HG03108 (cell line): ENCODE measurements around the gene EML6.
"Not testable (repeated sequence)": the region's sequence is repeated elsewhere in the genome, so short reads cannot be mapped to it uniquely, and the experiment has no call there.

Source experiments
- ATAC-seq: cut with Tn5 transposase; IDR thresholded peaks from one replicate; pipeline ENCODE4 v1.9.1; 2021; ENCODE audit warnings: moderate library complexity; ENCODE audit not compliant: unreplicated experiment

Gene EML6

DNA sequence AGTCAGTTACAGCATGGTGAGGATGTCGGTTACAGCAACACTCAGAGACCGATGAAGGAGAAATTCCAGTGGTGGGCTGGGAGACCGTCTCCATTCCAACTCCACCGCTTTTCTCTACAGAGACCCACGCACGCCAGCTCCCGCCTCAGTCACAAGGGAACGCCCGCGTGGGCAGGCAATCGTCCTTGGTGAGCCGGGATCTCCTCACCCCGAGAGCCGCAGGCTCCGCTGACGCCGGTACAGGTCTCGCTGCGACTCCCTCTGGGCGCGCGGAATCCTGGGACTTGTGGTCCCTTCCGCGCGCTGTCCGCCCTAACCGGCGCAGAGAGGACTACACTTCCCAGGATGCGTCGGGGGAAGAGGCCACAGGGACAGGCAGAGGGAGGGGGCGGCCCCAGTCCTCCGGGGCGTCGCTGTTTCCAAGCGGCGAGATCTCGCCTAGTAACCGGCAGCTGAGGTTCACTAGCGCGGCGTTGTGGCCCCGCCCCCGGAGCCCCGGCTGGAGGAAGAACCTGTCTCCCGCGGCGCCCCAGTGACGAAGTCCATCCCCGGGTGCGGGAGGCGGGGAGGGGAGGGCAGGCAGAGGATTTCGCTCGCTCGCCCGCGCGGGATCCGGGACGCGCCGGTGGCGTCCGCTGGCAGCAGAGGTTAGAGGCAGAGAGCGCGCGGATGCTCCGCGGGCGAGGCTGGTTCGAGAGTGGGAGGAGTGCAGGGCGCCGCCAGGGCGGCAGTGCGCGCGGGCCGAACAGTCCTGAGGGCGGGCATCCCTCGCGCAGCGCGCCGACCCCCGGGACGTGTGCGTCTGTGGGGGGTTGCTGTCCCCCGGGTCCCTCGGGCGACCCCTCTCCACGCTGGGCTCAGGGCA is at the start of gene EML6:
EML6 (plus strand) TSS at position 532 of the 865 bp plus-strand sequence. CDS start 1,400 bp downstream, outside the sequence.
- peak; percentile 99 for ATAC-seq

GRCh38 chr2:54675281-54675680 is 48.2 kb upstream of the EML6 start:
- ATAC-seq: no peak

DNA sequence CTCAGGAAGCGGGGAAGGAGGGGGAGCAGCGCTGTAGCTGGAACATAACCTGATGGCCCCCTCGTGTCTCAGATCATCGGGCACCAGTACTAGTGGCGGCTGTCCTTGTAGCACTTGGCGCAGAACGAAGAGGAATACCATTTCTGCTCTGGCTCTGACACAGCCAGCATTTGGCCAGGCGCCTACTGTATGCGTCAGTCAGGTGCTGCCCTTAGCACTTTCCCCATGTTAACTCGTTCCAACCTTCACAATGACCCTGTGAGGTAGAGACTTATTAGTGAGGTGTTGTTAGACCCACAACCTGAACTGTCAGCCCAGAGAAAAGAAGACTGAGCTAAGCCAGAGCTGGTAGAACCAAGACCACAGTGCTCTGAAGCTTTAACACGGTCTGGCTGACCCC is 47.7 kb upstream of the EML6 start:
- ATAC-seq: no peak

GRCh38 chr2:54676656-54677055 is 46.8 kb upstream of the EML6 start:
- no peak for ATAC-seq

DNA sequence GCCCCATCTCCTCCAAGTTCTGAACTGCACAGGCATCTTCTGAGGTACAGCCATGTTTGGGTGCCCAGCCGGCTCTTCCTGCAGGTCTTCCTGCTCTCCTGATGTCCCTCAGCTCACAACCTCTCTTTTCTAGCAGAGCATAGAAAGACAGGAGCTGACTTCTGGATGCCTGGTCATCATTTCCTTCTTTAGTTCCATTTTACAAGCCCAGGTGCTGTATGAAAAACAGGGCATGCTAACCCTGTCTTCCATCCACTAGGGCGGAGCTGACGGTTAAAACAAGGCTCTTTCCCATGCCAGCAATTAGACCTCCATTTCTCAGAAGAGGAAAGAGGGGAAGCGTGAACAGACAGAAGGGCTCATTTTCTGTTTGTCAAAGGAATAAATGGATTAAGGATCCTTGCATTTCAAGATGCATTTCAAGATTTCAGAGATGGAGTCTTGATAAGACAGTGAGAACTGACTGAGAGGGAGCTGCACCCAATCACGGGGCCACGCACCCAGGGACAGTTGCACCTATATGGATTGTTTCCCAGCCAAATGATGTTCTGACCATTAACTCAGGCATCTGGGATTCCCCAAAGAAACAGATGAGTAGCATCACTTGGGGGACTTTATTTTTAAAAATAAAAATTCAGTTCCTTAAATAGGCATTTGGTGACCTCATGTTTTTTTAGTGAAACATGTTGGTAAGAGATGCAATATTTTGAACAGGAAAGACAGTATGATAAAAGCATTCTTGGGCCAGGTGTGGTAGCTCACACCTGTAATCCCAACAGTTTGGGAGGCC is 45.8 kb upstream of the EML6 start:
- ATAC-seq: no peak

- no peak for ATAC-seq
Observed at GRCh38 chr2:54678719-54679118, 44.7 kb upstream of the EML6 start.

DNA sequence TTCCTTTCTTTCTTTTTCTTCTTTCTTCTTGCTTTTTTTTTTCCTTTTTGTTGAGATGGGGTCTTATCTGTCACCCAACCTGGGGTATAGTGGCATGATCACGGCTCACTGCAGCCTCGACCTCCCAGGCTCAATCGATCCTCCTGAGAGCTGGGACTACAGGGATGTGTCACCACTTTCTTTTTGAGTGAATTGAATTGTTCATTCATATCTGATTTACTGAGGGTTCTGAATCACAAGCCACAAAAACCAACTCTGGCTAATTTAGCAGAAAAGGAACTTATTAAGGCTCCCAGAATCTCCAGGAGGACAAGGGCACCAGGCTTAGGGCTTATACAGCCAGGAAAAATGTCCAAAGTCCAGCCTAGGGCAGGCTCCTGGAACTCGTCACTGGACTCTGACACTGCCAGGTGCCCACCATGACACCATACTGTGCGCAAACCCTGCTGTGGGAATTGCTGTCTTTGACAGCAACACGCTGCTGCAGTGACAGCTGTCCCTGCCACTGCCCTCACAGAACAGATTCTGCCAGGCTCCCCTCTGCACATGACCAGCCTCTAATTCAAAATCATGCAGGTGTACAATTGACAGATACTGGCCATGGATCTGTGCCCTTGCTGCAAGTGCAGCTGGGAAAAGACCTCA is 42.9 kb upstream of the EML6 start:
- ATAC-seq: peak; percentile 56

GRCh38 chr2:54681416-54681815 is 42.0 kb upstream of the EML6 start:
- no peak for ATAC-seq

- ATAC-seq: no peak
Observed at GRCh38 chr2:54683596-54683995, 39.9 kb upstream of the EML6 start.

DNA sequence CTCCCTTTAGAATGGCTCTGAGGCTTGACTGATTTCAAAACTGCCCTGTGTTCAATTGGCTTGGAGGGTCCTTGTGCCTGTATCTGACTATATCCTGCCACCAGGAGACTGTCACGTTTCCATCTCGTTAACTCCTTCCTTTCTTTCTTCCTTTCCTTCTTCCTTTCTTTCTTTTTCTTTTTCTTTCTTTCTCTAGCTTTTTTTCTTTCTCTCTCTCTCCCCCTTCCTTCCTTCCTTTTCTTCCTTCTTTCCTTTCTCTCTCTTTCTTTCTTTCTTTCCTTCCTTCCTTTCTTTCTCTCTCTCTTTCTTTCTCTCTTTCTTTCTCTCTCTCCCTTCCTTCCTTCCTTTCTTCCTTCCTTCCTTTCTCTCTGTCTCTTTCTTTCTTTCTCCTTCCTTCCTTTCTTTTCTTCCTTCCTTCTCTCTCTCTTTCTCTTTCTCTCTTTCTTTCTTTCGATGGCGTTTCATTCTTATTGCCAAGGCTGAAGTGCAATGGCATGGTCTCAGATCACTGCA is 38.1 kb upstream of the EML6 start:
- no peak for ATAC-seq

DNA sequence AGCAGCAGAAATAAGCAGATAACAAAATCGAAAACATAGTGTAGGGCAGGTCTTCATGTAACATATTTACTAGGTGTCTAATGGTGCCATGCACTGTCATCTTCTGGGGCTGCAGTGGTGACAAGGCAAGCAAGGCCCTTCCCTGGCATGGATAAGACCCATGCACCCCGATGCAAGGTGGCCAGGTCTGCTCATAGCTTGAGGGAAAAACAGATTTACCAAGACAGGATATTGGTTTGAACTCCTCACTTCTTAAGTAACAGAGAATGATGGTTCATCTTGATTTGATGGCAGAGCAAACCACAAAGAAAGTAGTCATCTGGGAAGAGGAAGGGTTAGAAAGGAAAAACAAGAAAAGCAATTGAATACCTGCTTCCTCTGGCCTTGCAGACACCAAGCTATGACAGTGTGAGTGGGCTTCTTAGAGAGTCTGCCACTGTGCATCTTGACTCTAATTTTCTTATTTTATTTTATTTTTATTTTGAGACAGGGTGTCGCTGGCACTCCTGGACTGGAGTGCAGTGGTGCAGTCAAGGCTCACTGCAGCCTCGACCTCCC is 35.8 kb upstream of the EML6 start:
- ATAC-seq: no peak

DNA sequence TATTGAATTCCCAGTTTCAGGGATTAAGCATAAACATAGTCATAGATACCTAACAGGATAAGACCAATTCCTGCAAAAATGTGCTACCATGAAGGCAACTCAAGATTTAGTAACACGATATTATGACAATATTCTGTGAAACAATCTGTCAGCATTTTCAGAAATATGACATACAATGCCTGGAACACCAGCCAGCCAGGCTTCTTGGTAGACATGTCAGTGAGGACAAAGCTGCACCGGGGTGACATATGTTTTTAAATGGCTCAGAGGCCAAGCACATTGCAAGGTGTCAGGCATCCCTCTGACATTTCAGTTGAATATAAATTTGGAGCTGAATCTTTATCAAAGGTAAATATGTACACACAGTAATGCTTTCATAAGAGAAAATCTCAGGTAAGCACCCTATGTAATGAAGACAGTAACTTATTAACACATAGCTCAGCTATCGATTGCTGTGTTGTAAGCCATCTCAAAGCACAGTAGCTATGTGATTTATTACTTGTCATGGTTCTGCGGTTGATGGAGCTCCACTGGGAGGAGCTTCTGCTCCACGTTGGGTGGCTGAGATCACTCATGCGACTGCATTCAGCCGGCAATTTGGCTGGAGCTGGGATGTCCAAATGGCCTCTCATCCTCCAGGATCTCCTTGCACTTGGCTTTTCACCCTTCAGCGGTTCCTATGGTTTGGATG is 31.9 kb upstream of the EML6 start:
- ATAC-seq: no peak

GRCh38 chr2:54692556-54692955 is 30.9 kb upstream of the EML6 start:
- no peak for ATAC-seq

GRCh38 chr2:54695378-54695777 is 28.1 kb upstream of the EML6 start:
- ATAC-seq: no peak

DNA sequence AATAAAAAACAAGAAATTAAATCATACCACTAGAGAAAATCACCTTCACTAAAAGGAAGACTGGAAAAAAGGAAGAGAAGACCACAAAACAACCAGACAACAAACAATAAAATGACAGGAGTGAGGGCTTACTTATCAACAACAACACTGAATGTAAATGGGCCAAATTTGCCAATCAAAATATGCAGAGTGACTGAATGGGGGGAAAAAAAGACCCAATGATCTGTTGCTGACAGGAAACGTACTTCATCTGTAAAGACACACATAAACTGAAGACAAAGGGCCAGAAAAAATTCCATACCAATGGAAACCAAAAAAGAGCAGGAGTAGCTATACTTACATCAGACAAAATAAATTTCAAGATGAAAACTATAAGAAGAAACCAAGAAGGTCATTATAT is 25.5 kb upstream of the EML6 start:
- no peak for ATAC-seq

DNA sequence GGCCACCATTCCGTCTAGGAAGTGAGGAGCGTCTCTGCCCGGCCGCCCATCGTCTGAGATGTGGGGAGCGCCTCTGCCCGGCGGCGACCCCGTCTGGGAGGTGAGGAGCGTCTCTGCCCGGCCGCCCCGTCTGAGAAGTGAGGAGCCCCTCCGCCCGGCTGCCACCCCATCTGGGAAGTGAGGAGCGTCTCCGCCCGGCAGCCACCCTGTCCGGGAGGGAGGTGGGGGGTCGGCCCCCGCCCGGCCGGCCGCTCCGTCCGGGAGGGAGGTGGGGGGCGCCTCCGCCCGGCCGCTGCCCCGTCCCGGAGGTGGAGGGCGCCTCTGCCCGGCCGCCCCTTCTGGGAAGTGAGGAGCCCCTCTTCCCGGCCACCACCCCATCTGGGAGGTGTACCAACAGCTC is 24.5 kb upstream of the EML6 start:
- ATAC-seq: not testable (repeated sequence)

DNA sequence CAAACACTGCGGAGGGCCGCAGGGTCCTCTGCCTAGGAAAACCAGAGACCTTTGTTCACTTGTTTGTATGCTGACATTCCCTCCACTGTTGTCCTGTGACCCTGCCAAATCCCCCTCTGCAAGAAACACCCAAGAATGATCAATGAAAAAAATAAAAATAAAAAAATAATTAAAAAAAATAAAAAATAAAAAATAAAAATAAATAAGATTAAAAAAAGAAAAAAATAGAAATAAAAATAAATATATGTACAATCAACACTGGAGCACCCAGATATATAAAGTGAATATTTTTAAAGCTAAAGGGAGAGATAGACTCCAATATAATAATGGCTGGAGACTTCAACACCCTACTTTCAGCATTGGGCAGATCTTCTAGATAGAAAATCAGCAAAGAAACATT is 23.8 kb upstream of the EML6 start:
- ATAC-seq: no peak

DNA sequence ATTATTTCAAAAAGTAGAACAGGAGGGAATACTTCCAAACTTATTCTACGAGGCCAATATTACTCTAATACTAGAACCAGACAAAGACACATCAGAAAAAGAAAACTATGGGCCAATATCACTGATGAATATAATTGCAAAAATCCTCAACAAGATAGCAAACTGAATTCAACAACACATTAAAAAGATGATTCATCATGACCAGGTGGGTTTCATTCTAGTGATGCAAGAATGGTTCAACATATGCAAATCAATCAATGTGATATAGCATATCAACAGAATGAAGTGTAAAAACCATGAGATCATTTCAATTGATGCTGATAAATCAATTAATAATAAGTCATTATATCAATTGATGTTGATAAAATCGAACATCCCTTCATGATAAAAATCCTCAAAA is 22.4 kb upstream of the EML6 start:
- no peak for ATAC-seq

- ATAC-seq: no peak
Observed at GRCh38 chr2:54704238-54704637, 19.2 kb upstream of the EML6 start.
